Stimulated activated CD4-positive, alpha-beta T cell treated with anti-CD3 and anti-CD28 coated beads, Interleukin-15, amount 100 ng/mL, for 1 hour (primary cell): Measurements from ENCODE around the gene TBX10.
A peak's percentile ranks its signal among the peaks of the same experiment; 100 is the strongest.
"Not testable (repeated sequence)": the region's sequence is repeated elsewhere in the genome, so short reads cannot be mapped to it uniquely, and the experiment has no call there.

Source experiments
- DNase-seq, 2 donors: peaks; one replicate each; pipeline ENCODE4 v3.0.0-alpha.2; 2020; ENCODE audit warnings: low read depth in 1 of 2, low spot score in 1 of 2

The TBX10 gene

GRCh38 chr11:67632175-67632981 is 7.2 kb downstream of the TBX10 start:
- no peak for DNase-seq

GRCh38 chr11:67631853-67632174 is 7.7 kb downstream of the TBX10 start:
- no peak for DNase-seq

- DNase-seq, result no peak
Observed at GRCh38 chr11:67631411-67631810, 8.2 kb downstream of the TBX10 start.

- no peak for DNase-seq
Observed at GRCh38 chr11:67630943-67631331, 8.6 kb downstream of the TBX10 start.

GRCh38 chr11:67630228-67630942 is 9.2 kb downstream of the TBX10 start:
- DNase-seq, result peak in 1 of 2 donors; percentile 85

GRCh38 chr11:67629386-67630227 is 10.0 kb downstream of the TBX10 start, which contains the start of gene NUDT8:
Gene NUDT8 (minus strand): TSS chr11:67629937. CDS start chr11:67629911, 26 bp downstream.
- DNase-seq, result peak; percentile 76 to 96

- DNase-seq, result no peak
Observed at GRCh38 chr11:67628710-67629385, 10.7 kb downstream of the TBX10 start.

GRCh38 chr11:67627812-67628624 is 11.5 kb downstream of the TBX10 start:
- no peak for DNase-seq

GRCh38 chr11:67627441-67627811 is 12.1 kb downstream of the TBX10 start:
- DNase-seq, result no peak

GRCh38 chr11:67626970-67627369 is 12.6 kb downstream of the TBX10 start:
- DNase-seq, result no peak

- DNase-seq, result not testable (repeated sequence)
Observed at GRCh38 chr11:67626131-67626833, 13.3 kb downstream of the TBX10 start.

- not testable (repeated sequence) for DNase-seq
Observed at GRCh38 chr11:67623795-67624194, 15.8 kb downstream of the TBX10 start.

- DNase-seq, result not testable (repeated sequence)
Observed at GRCh38 chr11:67622905-67623304, 16.7 kb downstream of the TBX10 start.

GRCh38 chr11:67621928-67622327 is 17.6 kb downstream of the TBX10 start:
- not testable (repeated sequence) for DNase-seq

GRCh38 chr11:67620621-67621020 is 18.9 kb downstream of the TBX10 start:
- not testable (repeated sequence) for DNase-seq

- not testable (repeated sequence) for DNase-seq
Observed at GRCh38 chr11:67619683-67620618, 19.6 kb downstream of the TBX10 start.

- DNase-seq, result not testable (repeated sequence)
Observed at GRCh38 chr11:67618901-67619659, 20.5 kb downstream of the TBX10 start.
